Measurements from ENCODE around the gene SGCD.

DNA sequence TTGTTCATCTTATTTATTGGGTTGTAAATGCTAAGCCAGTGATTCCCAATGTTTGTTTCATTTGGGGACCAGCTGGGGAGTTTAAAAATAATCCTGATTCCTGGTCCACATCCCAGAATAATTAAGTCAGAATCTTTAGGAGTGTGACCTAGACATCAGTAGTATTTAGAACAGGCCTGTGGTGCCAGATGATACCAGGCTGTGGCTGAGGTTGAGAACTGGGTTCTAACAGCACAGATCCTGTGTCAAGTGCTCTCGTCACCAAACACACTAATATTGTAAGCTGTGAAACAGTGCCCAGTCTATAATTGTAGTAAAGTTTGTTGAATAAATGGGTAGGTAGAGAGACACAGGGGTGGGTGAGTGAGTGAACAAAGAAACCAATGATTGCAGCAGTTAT lies 351.0 kb downstream of the SGCD start:
- no peak for TF ChIP-seq POLR2A (IDR thresholded peaks at IDR 0.05)
- TF ChIP-seq, protein P1, sequence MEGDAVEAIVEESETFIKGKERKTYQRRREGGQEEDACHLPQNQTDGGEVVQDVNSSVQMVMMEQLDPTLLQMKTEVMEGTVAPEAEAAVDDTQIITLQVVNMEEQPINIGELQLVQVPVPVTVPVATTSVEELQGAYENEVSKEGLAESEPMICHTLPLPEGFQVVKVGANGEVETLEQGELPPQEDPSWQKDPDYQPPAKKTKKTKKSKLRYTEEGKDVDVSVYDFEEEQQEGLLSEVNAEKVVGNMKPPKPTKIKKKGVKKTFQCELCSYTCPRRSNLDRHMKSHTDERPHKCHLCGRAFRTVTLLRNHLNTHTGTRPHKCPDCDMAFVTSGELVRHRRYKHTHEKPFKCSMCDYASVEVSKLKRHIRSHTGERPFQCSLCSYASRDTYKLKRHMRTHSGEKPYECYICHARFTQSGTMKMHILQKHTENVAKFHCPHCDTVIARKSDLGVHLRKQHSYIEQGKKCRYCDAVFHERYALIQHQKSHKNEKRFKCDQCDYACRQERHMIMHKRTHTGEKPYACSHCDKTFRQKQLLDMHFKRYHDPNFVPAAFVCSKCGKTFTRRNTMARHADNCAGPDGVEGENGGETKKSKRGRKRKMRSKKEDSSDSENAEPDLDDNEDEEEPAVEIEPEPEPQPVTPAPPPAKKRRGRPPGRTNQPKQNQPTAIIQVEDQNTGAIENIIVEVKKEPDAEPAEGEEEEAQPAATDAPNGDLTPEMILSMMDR (IDR thresholded peaks at IDR 0.05 in 8 of 11, conservative IDR thresholded peaks at IDR 0.05 in 3 of 11): no peak

All from spleen (tissue), 7 donors.